Measurements from ENCODE around the gene SYNGR1.

DNA sequence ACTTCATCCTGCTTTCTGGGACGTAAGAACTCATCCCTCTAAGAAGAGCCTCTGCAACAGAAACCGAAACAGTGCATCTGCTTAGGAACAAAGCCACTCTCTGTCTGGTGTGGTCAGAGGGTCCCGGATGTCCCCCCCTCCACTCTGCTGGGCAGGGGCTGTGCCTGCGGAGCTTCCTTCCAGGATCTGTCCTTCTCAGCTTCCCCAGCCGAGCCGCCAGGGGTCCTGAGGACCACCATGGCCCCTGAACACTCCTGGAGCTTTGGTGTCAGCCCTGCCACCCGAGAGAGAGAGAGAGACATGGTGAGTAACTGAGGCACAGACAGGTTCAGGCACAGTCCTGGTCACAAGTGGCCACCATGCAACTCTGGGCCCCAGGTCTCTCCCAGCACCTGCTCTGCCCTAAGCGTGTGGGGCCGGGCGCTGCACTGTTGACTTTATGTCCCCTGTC lies 82.6 kb downstream of the SYNGR1 start:
- no peak for TF ChIP-seq EZH2 (IDR thresholded peaks at IDR 0.05; ENCODE audit: low read length, missing control alignments)
- TF ChIP-seq, protein P1, sequence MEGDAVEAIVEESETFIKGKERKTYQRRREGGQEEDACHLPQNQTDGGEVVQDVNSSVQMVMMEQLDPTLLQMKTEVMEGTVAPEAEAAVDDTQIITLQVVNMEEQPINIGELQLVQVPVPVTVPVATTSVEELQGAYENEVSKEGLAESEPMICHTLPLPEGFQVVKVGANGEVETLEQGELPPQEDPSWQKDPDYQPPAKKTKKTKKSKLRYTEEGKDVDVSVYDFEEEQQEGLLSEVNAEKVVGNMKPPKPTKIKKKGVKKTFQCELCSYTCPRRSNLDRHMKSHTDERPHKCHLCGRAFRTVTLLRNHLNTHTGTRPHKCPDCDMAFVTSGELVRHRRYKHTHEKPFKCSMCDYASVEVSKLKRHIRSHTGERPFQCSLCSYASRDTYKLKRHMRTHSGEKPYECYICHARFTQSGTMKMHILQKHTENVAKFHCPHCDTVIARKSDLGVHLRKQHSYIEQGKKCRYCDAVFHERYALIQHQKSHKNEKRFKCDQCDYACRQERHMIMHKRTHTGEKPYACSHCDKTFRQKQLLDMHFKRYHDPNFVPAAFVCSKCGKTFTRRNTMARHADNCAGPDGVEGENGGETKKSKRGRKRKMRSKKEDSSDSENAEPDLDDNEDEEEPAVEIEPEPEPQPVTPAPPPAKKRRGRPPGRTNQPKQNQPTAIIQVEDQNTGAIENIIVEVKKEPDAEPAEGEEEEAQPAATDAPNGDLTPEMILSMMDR (conservative IDR thresholded peaks at IDR 0.05 in 1 of 2, IDR thresholded peaks at IDR 0.05 in 1 of 2; ENCODE audit: low read depth in 1 of 2, low read length in 2 of 2), result no peak
